ENCODE results near the gene CEP120. TPM values are rescaled to one million over a fixed set of nuclear protein-coding genes. Genes with fewer than 3 reads are reported as not detected.
"Not testable (repeated sequence)": the region's sequence is repeated elsewhere in the genome, so short reads cannot be mapped to it uniquely, and the experiment has no call there.

Gene CEP120
- total and polyA plus RNA-seq, 2 experiments from 2014 or later: 7.5 to 16.4 TPM

DNA sequence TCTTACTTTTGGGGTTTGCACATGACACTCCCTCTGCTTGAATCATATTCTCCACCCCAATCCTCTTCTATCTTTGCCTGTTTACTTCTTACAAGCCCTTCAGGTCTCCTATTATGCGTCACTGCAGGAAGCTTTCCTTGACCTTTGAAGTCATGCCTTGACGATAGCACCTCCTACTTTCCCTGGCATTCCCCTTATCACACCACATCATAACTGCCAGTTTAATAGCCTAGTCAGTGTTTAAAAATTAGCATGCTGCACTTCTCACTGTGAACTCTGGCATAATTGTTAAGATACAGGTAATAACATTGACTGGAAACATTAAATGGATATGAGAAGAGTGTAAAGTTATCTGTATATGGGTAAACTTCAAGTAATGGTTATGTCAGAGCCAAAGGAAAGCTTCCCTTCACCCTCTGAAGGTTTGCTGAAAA is 37.1 kb upstream of the CEP120 start:
- Histone ChIP-seq H3K9me2 (ENCODE audit: insufficient read depth) (no peaks in the 10 kb centered on the region), H3K27me3 (replicated peaks; ENCODE audit: insufficient read depth) (no peaks in the 10 kb centered on the region), H3K4me3 (no peak overlapping the region), H3K9me3 (ENCODE audit: low read depth) (no peaks in the 10 kb centered on the region), H2AFZ (no peak overlapping the region), H3K4me1 (ENCODE audit: insufficient read depth) (no peaks in the 10 kb centered on the region), H3K4me2 (ENCODE audit: unreplicated experiment) (no peak overlapping the region), H3K36me3 (ENCODE audit: low read depth) (no peaks in the 10 kb centered on the region), H3K27ac (no peak overlapping the region), H3F3A (ENCODE audit: insufficient read depth) (no peaks in the 10 kb centered on the region), H3K9ac (no peak overlapping the region), H3K79me2 (ENCODE audit: insufficient read depth) (no peaks in the 10 kb centered on the region), H4K20me1 (ENCODE audit: insufficient read depth) (no peaks in the 10 kb centered on the region)
- no peak for DNase-seq
- in situ Hi-C loops (cut with MboI): no loop called here
- TF ChIP-seq EZH2 (IDR thresholded peaks at IDR 0.05; ENCODE audit: insufficient read depth, poor library complexity, severe bottlenecking): no peak
- no peak for TF ChIP-seq EZH2phosphoT487 (IDR thresholded peaks at IDR 0.05; ENCODE audit: insufficient read depth, low read depth)
- WGBS, 2 experiments (ENCODE audit: low coverage in 1 of 2, low lambda C conversion rate in 2 of 2, missing lambda C conversion rate in 2 of 2): 68 to 69% methylated on average over 2 of the region's 2 CpGs

DNA sequence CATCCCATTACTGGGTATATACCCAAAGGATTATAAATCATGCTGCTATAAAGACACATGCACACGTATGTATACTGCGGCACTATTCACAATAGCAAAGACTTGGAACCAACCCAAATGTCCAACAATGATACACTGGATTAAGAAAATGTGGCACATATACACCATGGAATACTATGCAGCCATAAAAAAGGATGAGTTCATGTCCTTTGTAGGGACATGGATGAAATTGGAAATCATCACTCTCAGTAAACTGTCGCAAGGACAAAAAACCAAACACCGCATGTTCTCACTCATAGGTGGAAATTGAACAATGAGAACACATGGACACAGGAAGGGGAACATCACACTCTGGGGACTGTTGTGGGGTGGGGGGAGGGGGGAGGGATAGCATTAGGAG is 35.8 kb upstream of the CEP120 start:
- H4K20me1 ChIP-seq (ENCODE audit: insufficient read depth); H3K27me3 ChIP-seq (replicated peaks; ENCODE audit: insufficient read depth); H3K9me2 ChIP-seq (ENCODE audit: insufficient read depth); H3K4me3 ChIP-seq; H3K4me2 ChIP-seq (ENCODE audit: unreplicated experiment); H3K9ac ChIP-seq; H2AFZ ChIP-seq; H3K9me3 ChIP-seq (ENCODE audit: low read depth); H3K27ac ChIP-seq; H3K4me1 ChIP-seq (ENCODE audit: insufficient read depth); H3K36me3 ChIP-seq (ENCODE audit: low read depth); in situ Hi-C loops (cut with MboI); DNase-seq; H3F3A ChIP-seq (ENCODE audit: insufficient read depth); H3K79me2 ChIP-seq (ENCODE audit: insufficient read depth): not testable (repeated sequence)
- 74 to 81% methylated on average over 4 of the region's 4 CpGs for WGBS, 2 experiments (ENCODE audit: low coverage in 1 of 2, low lambda C conversion rate in 2 of 2, missing lambda C conversion rate in 2 of 2)

- Histone ChIP-seq H3K9me2 (ENCODE audit: insufficient read depth) (no peaks in the 10 kb centered on the region), H2AFZ (no peak overlapping the region), H3K27me3 (replicated peaks; ENCODE audit: insufficient read depth) (no peaks in the 10 kb centered on the region), H3K4me1 (ENCODE audit: insufficient read depth) (no peaks in the 10 kb centered on the region), H3K4me3 (no peak overlapping the region), H3K36me3 (ENCODE audit: low read depth) (no peaks in the 10 kb centered on the region), H3K9me3 (ENCODE audit: low read depth) (no peaks in the 10 kb centered on the region), H3K27ac (no peak overlapping the region), H3K9ac (no peak overlapping the region), H3K4me2 (ENCODE audit: unreplicated experiment) (no peak overlapping the region), H4K20me1 (ENCODE audit: insufficient read depth) (no peaks in the 10 kb centered on the region), H3K79me2 (ENCODE audit: insufficient read depth) (no peaks in the 10 kb centered on the region), H3F3A (ENCODE audit: insufficient read depth) (no peaks in the 10 kb centered on the region)
- no peak for DNase-seq
- in situ Hi-C loops (cut with MboI): no loop called here
- WGBS, 2 experiments (ENCODE audit: low coverage in 1 of 2, low lambda C conversion rate in 2 of 2, missing lambda C conversion rate in 2 of 2): 39 to 41% methylated on average over 1 of the region's 1 CpG
- TF ChIP-seq EZH2phosphoT487 (IDR thresholded peaks at IDR 0.05; ENCODE audit: insufficient read depth, low read depth) (no peak), EZH2 (IDR thresholded peaks at IDR 0.05; ENCODE audit: insufficient read depth, poor library complexity, severe bottlenecking) (no peak)
Observed at GRCh38 chr5:123456242-123456641, 33.0 kb upstream of the CEP120 start.

- no peak overlapping the region for H3K4me3 ChIP-seq
- WGBS, 2 experiments (ENCODE audit: low coverage in 1 of 2, low lambda C conversion rate in 2 of 2, missing lambda C conversion rate in 2 of 2): 78 to 79% methylated on average over 2 of the region's 2 CpGs
- H3K9me3 ChIP-seq (ENCODE audit: low read depth): no peaks in the 10 kb centered on the region
- in situ Hi-C loops (cut with MboI): no loop called here
- no peaks in the 10 kb centered on the region for H3F3A ChIP-seq (ENCODE audit: insufficient read depth)
- no peak overlapping the region for H2AFZ ChIP-seq
- no peak overlapping the region for H3K4me2 ChIP-seq (ENCODE audit: unreplicated experiment)
- no peak overlapping the region for H3K9ac ChIP-seq
- TF ChIP-seq EZH2phosphoT487 (IDR thresholded peaks at IDR 0.05; ENCODE audit: insufficient read depth, low read depth): no peak
- no peak for TF ChIP-seq EZH2 (IDR thresholded peaks at IDR 0.05; ENCODE audit: insufficient read depth, poor library complexity, severe bottlenecking)
- no peaks in the 10 kb centered on the region for H3K9me2 ChIP-seq (ENCODE audit: insufficient read depth)
- no peaks in the 10 kb centered on the region for H4K20me1 ChIP-seq (ENCODE audit: insufficient read depth)
- no peaks in the 10 kb centered on the region for H3K4me1 ChIP-seq (ENCODE audit: insufficient read depth)
- no peak for DNase-seq
- no peaks in the 10 kb centered on the region for H3K79me2 ChIP-seq (ENCODE audit: insufficient read depth)
- H3K27ac ChIP-seq: no peak overlapping the region
- H3K27me3 ChIP-seq (replicated peaks; ENCODE audit: insufficient read depth): no peaks in the 10 kb centered on the region
- no peaks in the 10 kb centered on the region for H3K36me3 ChIP-seq (ENCODE audit: low read depth)
Observed at GRCh38 chr5:123455640-123456039, 32.4 kb upstream of the CEP120 start.

GRCh38 chr5:123455095-123455494 is 31.9 kb upstream of the CEP120 start:
- Histone ChIP-seq H3K9me2 (ENCODE audit: insufficient read depth) (no peaks in the 10 kb centered on the region), H3K4me1 (ENCODE audit: insufficient read depth) (no peaks in the 10 kb centered on the region), H4K20me1 (ENCODE audit: insufficient read depth) (no peaks in the 10 kb centered on the region), H3K27me3 (replicated peaks; ENCODE audit: insufficient read depth) (no peaks in the 10 kb centered on the region), H3F3A (ENCODE audit: insufficient read depth) (no peaks in the 10 kb centered on the region), H3K4me3 (no peak overlapping the region), H3K27ac (no peak overlapping the region), H3K4me2 (ENCODE audit: unreplicated experiment) (no peak overlapping the region), H3K36me3 (ENCODE audit: low read depth) (no peaks in the 10 kb centered on the region), H3K9ac (no peak overlapping the region), H2AFZ (no peak overlapping the region), H3K79me2 (ENCODE audit: insufficient read depth) (no peaks in the 10 kb centered on the region), H3K9me3 (ENCODE audit: low read depth) (no peaks in the 10 kb centered on the region)
- 13 to 18% methylated on average over 3 of the region's 3 CpGs for WGBS, 2 experiments (ENCODE audit: low coverage in 1 of 2, low lambda C conversion rate in 2 of 2, missing lambda C conversion rate in 2 of 2)
- in situ Hi-C loops (cut with MboI): no loop called here
- DNase-seq: no peak
- TF ChIP-seq EZH2 (IDR thresholded peaks at IDR 0.05; ENCODE audit: insufficient read depth, poor library complexity, severe bottlenecking) (no peak), EZH2phosphoT487 (IDR thresholded peaks at IDR 0.05; ENCODE audit: insufficient read depth, low read depth) (no peak)
